ENCODE results near the gene CLSTN3. TPM values are rescaled to one million over a fixed set of nuclear protein-coding genes. Genes with fewer than 3 reads are reported as not detected.

Gene CLSTN3
- total RNA-seq, 1 donor from 2014 or later: 14.8 TPM

GRCh38 chr12:7116916-7117315 is 13.3 kb upstream of the CLSTN3 start:
- CTCF ChIA-PET: interaction anchor here (0.9 kb wide), 1 partner anchor 247 kb away, joined by 3 read pairs; no protein-coding TSS in a partner anchor
- no peak overlapping the region for H3K27ac Mint-ChIP-seq

GRCh38 chr12:7117670-7118069 is 12.5 kb upstream of the CLSTN3 start:
- Mint-ChIP-seq H3K9me3 (no peaks in the 10 kb centered on the region), H3K27me3 (no peaks in the 10 kb centered on the region), H3K27ac (no peak overlapping the region), H3K4me3 (no peak overlapping the region), H3K4me1 (peaks cover 5% of the 10 kb centered on the region), H3K36me3 (ENCODE audit: low read depth) (peaks cover 19% of the 10 kb centered on the region)
- POLR2A ChIA-PET: no interaction called here
- CTCF ChIA-PET: interaction anchor here (1.3 kb wide), 1 partner anchor 9 kb away, joined by 5 read pairs; the partner anchor contains the start of gene C1RL
- DNase-seq (no peak), ATAC-seq (ENCODE audit: low read depth) (no peak)
- intact Hi-C loops (cut with micrococcal nuclease): no loop called here
- TF ChIP-seq CTCF (IDR thresholded peaks at IDR 0.05): no peak

More at GRCh38 chr12:7116916-7117315, 13.3 kb upstream of the CLSTN3 start:
- no peaks in the 10 kb centered on the region for H3K9me3 Mint-ChIP-seq
- intact Hi-C loops (cut with micrococcal nuclease): no loop called here
- peaks cover 5% of the 10 kb centered on the region for H3K4me1 Mint-ChIP-seq
- TF ChIP-seq CTCF (IDR thresholded peaks at IDR 0.05): no peak
- POLR2A ChIA-PET: no interaction called here
- H3K36me3 Mint-ChIP-seq (ENCODE audit: low read depth): peaks cover 19% of the 10 kb centered on the region
- H3K4me3 Mint-ChIP-seq: no peak overlapping the region
- ATAC-seq (ENCODE audit: low read depth) (no peak), DNase-seq (no peak)
- H3K27me3 Mint-ChIP-seq: no peaks in the 10 kb centered on the region

DNA sequence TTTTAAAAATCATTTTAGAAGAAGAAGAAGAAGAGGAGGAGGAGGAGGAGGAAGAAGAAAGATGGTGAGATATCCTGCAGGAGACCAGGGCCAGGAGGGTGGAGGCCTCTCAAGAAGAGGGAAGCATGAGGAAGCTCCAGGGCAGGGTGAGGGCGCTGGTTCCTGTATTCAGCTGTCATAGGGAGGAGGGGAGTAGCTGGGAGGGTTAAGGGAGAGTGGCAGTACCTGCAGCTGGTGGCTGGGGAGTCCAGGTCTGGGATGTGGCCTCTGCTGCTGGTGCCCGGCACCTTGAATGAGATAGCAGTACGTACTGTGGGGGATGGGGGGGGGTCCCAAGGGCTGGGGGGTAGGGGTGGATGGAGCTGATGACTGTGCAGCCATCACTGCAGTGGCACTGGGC is 11.3 kb upstream of the CLSTN3 start:
- Mint-ChIP-seq H3K9me3 (no peaks in the 10 kb centered on the region), H3K27ac (no peak overlapping the region), H3K4me3 (no peak overlapping the region), H3K4me1 (no peaks in the 10 kb centered on the region), H3K27me3 (no peaks in the 10 kb centered on the region), H3K36me3 (ENCODE audit: low read depth) (peaks cover 19% of the 10 kb centered on the region)
- no peak for ATAC-seq (ENCODE audit: low read depth)
- no peak for TF ChIP-seq CTCF (IDR thresholded peaks at IDR 0.05)
- intact Hi-C loops (cut with micrococcal nuclease): no loop called here
- CTCF ChIA-PET: no interaction called here
- POLR2A ChIA-PET: interaction anchor here (0.7 kb wide), 1 partner anchor 17 kb away, joined by 6 read pairs; no protein-coding TSS in a partner anchor
- no peak for DNase-seq

DNA sequence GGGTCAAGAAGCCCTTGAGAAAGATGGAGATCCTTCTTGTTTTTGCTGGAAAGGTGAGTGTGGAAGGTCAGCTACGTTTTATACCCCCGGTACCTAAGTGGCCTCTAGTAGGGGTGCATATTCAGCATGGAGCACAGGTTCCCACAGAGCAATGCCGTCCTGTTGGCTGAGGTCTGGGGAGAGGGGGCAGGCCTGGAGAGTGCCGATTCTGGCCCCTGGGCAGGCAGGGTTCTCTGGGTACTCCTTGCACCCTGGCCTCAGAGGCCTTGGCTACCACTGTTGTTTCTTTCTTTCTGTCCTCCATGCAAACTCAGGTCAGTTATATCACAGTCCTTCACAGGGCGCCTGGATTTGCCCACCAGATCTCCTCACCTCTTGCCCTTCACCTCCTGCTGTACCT is 10.0 kb upstream of the CLSTN3 start:
- ATAC-seq (ENCODE audit: low read depth) (no peak), DNase-seq (no peak)
- no peaks in the 10 kb centered on the region for H3K9me3 Mint-ChIP-seq
- no peaks in the 10 kb centered on the region for H3K27me3 Mint-ChIP-seq
- peaks cover 10% of the 10 kb centered on the region for H3K36me3 Mint-ChIP-seq (ENCODE audit: low read depth)
- no peaks in the 10 kb centered on the region for H3K4me1 Mint-ChIP-seq
- intact Hi-C loops (cut with micrococcal nuclease): no loop called here
- H3K27ac Mint-ChIP-seq: no peak overlapping the region
- H3K4me3 Mint-ChIP-seq: no peak overlapping the region
- ChIA-PET POLR2A (no interaction called here), CTCF (interaction anchor here (0.6 to 1.1 kb wide), 2 partner anchors 11 to 631 kb away, joined by 3 read pairs; partner anchors contain the start of gene C1RL)
- TF ChIP-seq CTCF (IDR thresholded peaks at IDR 0.05): no peak

- Mint-ChIP-seq H3K4me1 (no peaks in the 10 kb centered on the region), H3K9me3 (no peaks in the 10 kb centered on the region), H3K27me3 (no peaks in the 10 kb centered on the region), H3K36me3 (ENCODE audit: low read depth) (peaks cover 1% of the 10 kb centered on the region), H3K4me3 (no peak overlapping the region), H3K27ac (no peak overlapping the region)
- POLR2A ChIA-PET: no interaction called here
- DNase-seq (no peak), ATAC-seq (ENCODE audit: low read depth) (no peak)
- intact Hi-C loops (cut with micrococcal nuclease): no loop called here
- CTCF ChIA-PET: interaction anchor here (2.1 kb wide), 1 partner anchor 8 kb away, joined by 4 read pairs; no protein-coding TSS in a partner anchor
- TF ChIP-seq CTCF (IDR thresholded peaks at IDR 0.05): no peak
Measured at GRCh38 chr12:7121324-7121723, 8.8 kb upstream of the CLSTN3 start.

Data from activated B cell treated with CpG ODN at 0.5 μM for 24 hours (primary cell).